IPS-NIHi7 (cell line): ENCODE data around the gene MBTPS1.

ENCODE experiments used
- DNase-seq: peaks from one replicate; pipeline ENCODE4 v3.0.0; 2012; ENCODE audit warnings: mixed read lengths; ENCODE audit errors: extremely low spot score

MBTPS1 gene

GRCh38 chr16:84116720-84117493 is at the start of gene MBTPS1:
TSS of gene MBTPS1 (minus strand) at chr16:84116942. CDS start at chr16:84101783, 15,159 bp downstream.
- DNase-seq, result peak; percentile 98

- DNase-seq, result no peak
Observed at GRCh38 chr16:84165746-84166145, 49.0 kb upstream of the MBTPS1 start.

- DNase-seq, result no peak
Observed at GRCh38 chr16:84161801-84162200, 45.1 kb upstream of the MBTPS1 start.

- no peak for DNase-seq
Observed at GRCh38 chr16:84161037-84161436, 44.3 kb upstream of the MBTPS1 start.

GRCh38 chr16:84159800-84160199 is 43.1 kb upstream of the MBTPS1 start:
- DNase-seq, result no peak

GRCh38 chr16:84159007-84159406 is 42.3 kb upstream of the MBTPS1 start:
- DNase-seq, result no peak

- DNase-seq, result no peak
Observed at GRCh38 chr16:84156342-84156784, 39.6 kb upstream of the MBTPS1 start.

GRCh38 chr16:84155771-84156170 is 39.0 kb upstream of the MBTPS1 start:
- DNase-seq, result no peak

GRCh38 chr16:84155226-84155625 is 38.5 kb upstream of the MBTPS1 start:
- no peak for DNase-seq

- DNase-seq, result no peak
Observed at GRCh38 chr16:84153660-84154214, 37.0 kb upstream of the MBTPS1 start.

GRCh38 chr16:84150926-84151325 is 34.2 kb upstream of the MBTPS1 start:
- no peak for DNase-seq

GRCh38 chr16:84144859-84145639 is 28.3 kb upstream of the MBTPS1 start, which contains the start of the genes DNAAF1 and HSDL1:
TSS of gene DNAAF1 (plus strand) at chr16:84145308. CDS start at chr16:84145441, 133 bp downstream.
TSS of gene HSDL1 (minus strand) at chr16:84145177. CDS start at chr16:84131321, 13,856 bp downstream.
- DNase-seq, result peak; percentile 96

GRCh38 chr16:84144209-84144858 is 27.6 kb upstream of the MBTPS1 start:
- DNase-seq, result peak; percentile 19

- DNase-seq, result no peak
Observed at GRCh38 chr16:84143784-84144199, 27.1 kb upstream of the MBTPS1 start.

GRCh38 chr16:84143081-84143480 is 26.3 kb upstream of the MBTPS1 start:
- DNase-seq, result no peak

- DNase-seq, result no peak
Observed at GRCh38 chr16:84141143-84141670, 24.5 kb upstream of the MBTPS1 start.

GRCh38 chr16:84139628-84140258 is 23.0 kb upstream of the MBTPS1 start:
- DNase-seq, result no peak

- DNase-seq, result peak; percentile 48
Observed at GRCh38 chr16:84138824-84139627, 22.3 kb upstream of the MBTPS1 start.

- no peak for DNase-seq
Observed at GRCh38 chr16:84138500-84138823, 21.7 kb upstream of the MBTPS1 start.

GRCh38 chr16:84137769-84138357 is 21.1 kb upstream of the MBTPS1 start:
- no peak for DNase-seq
